Progenitor cell of endocrine pancreas (in vitro differentiated cells): ENCODE data around the gene PDE4A. TPM values are rescaled to one million over a fixed set of nuclear protein-coding genes. Genes with fewer than 3 reads are reported as not detected.
"Not testable (repeated sequence)": the region's sequence is repeated elsewhere in the genome, so short reads cannot be mapped to it uniquely, and the experiment has no call there.

ENCODE experiments used
- DNase-seq: peaks from one replicate; pipeline ENCODE4 v3.0.0; 2021; ENCODE audit warnings: low spot score; ENCODE audit not compliant: unreplicated experiment
- H3K27ac Mint-ChIP-seq: 2 replicates; pipeline ENCODE4 v1.8.0; 2021; ENCODE audit warnings: mild to moderate bottlenecking, moderate library complexity, mixed read lengths
- H3K27me3 Mint-ChIP-seq: 2 replicates; pipeline ENCODE4 v1.8.0; 2021; ENCODE audit warnings: mixed read lengths
- H3K36me3 Mint-ChIP-seq: 2 replicates; pipeline ENCODE4 v1.8.0; 2022; ENCODE audit warnings: mixed read lengths; ENCODE audit not compliant: insufficient read depth
- H3K4me1 Mint-ChIP-seq: 2 replicates; pipeline ENCODE4 v1.8.0; 2021; ENCODE audit warnings: low read depth, mixed read lengths
- H3K4me3 Mint-ChIP-seq: 2 replicates; pipeline ENCODE4 v1.8.0; 2021; ENCODE audit warnings: low read depth, mild to moderate bottlenecking, moderate library complexity, mixed read lengths
- H3K9me3 Mint-ChIP-seq: 2 replicates; pipeline ENCODE4 v1.8.0; 2021; ENCODE audit warnings: low read depth, mixed read lengths
- total RNA-seq: library from RNA; stranded (reverse); gene quantifications from 2 replicates; pipeline ENCODE4 v1.2.1, GENCODE V29; 2021
- TF ChIP-seq, protein P1 (sequence below): fragments of 200-600 bp; sonication (generic); IDR thresholded peaks from one replicate; pipeline ENCODE4 v1.5.0; 2021; ENCODE audit warnings: antibody characterized with exemption, mild to moderate bottlenecking; ENCODE audit not compliant: unreplicated experiment

The PDE4A gene
- total RNA-seq, 1 donor from 2014 or later: 0.72 TPM

DNA sequence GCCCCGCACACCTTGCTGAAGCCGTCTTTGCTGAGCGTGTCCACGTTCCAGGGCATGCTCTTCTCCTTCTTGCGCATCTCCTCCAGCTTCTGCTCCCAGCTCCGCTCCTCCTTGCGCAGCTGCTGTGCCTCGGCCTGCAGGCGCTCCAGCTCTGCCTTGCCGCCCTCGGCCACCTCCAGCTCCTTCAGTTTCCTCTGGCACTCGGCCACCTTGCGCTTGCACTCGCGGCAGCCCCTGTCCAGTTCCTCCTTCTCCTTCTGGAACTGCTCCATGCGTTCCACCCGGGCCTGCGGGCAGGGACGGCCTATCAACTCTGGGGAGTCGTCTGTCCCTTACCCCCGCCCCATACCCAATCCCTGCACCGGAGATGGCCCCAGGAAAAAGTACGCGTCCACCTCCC lies 24.4 kb upstream of the PDE4A start:
- H3K27ac Mint-ChIP-seq: no peak overlapping the region
- no peak for DNase-seq
- no peak overlapping the region for H3K4me3 Mint-ChIP-seq
- H3K27me3 Mint-ChIP-seq: no peaks in the 10 kb centered on the region
- TF ChIP-seq, protein P1, sequence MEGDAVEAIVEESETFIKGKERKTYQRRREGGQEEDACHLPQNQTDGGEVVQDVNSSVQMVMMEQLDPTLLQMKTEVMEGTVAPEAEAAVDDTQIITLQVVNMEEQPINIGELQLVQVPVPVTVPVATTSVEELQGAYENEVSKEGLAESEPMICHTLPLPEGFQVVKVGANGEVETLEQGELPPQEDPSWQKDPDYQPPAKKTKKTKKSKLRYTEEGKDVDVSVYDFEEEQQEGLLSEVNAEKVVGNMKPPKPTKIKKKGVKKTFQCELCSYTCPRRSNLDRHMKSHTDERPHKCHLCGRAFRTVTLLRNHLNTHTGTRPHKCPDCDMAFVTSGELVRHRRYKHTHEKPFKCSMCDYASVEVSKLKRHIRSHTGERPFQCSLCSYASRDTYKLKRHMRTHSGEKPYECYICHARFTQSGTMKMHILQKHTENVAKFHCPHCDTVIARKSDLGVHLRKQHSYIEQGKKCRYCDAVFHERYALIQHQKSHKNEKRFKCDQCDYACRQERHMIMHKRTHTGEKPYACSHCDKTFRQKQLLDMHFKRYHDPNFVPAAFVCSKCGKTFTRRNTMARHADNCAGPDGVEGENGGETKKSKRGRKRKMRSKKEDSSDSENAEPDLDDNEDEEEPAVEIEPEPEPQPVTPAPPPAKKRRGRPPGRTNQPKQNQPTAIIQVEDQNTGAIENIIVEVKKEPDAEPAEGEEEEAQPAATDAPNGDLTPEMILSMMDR: no peak
- H3K4me1 Mint-ChIP-seq: no peaks in the 10 kb centered on the region
- no peaks in the 10 kb centered on the region for H3K9me3 Mint-ChIP-seq
- peaks cover 14% of the 10 kb centered on the region for H3K36me3 Mint-ChIP-seq

- peaks cover 10% of the 10 kb centered on the region for H3K4me1 Mint-ChIP-seq
- no peak for DNase-seq
- TF ChIP-seq, protein P1: no peak
- H3K36me3 Mint-ChIP-seq: peaks cover 7% of the 10 kb centered on the region
- H3K4me3 Mint-ChIP-seq: no peak overlapping the region
- no peaks in the 10 kb centered on the region for H3K27me3 Mint-ChIP-seq
- peak overlapping the region; percentile 33 for H3K27ac Mint-ChIP-seq
- no peaks in the 10 kb centered on the region for H3K9me3 Mint-ChIP-seq
Measured at GRCh38 chr19:10398819-10399218, 21.5 kb upstream of the PDE4A start.

- H3K36me3 Mint-ChIP-seq, H3K9me3 Mint-ChIP-seq, DNase-seq, H3K27me3 Mint-ChIP-seq, H3K4me3 Mint-ChIP-seq, H3K27ac Mint-ChIP-seq: not testable (repeated sequence)
- peaks cover 10% of the 10 kb centered on the region for H3K4me1 Mint-ChIP-seq
Measured at GRCh38 chr19:10399340-10399739, 21.0 kb upstream of the PDE4A start.

DNA sequence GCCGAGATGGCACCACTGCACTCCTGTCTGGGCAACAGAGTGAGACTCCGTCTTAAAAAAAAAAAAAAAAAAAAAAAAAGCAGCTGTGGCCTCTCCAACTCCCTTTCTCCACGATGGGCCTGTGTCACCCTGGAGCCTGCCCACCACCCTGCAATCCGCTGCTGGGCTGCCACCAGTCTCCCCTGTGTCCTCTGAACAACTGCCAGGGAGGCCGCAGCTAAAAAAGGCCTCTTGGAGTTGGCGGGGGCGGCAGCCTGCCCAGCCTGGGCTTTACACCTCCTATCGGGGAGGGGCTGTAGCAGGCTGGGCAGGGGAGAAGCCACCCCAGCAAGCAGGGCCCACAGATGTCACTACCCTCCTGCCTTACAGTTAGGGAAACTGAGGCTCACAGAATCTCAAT lies 20.5 kb upstream of the PDE4A start:
- Mint-ChIP-seq H3K36me3 (peaks cover 7% of the 10 kb centered on the region), H3K27me3 (no peaks in the 10 kb centered on the region), H3K4me3 (no peak overlapping the region), H3K27ac (no peak overlapping the region), H3K9me3 (no peaks in the 10 kb centered on the region), H3K4me1 (peaks cover 10% of the 10 kb centered on the region)
- DNase-seq: no peak
- TF ChIP-seq, protein P1: no peak

DNA sequence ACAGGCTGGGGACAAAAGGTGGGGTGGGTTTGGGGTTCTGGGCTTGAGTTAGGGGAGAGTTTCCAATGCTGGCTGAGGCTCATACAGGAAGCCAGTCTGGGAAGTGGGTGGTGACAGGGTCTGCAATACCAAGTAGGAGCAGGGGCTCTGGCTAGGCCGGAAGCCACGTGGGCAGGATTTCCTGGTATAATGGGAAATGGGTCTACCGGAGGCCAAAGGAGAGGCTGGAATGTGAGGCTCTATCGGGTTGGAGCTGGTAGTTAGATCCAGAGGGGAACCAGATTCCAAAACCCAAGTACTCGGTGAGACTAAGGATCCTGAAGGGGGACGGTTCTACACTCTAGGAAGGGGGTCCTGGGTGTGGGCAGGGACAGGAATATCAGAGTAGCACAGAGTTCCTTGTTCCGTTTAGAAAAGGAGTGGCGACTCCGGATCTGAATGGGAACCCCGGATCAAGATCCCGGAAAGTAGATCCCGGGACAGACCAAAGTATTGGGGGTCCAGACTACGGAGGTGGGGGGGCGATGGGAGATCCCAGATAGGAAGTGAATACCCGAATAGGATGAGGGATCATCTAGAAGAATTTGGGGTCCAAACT lies 17.8 kb upstream of the PDE4A start:
- peak overlapping the region; percentile 95 for H3K4me3 Mint-ChIP-seq
- peaks cover 22% of the 10 kb centered on the region for H3K27me3 Mint-ChIP-seq
- TF ChIP-seq, protein P1: no peak
- no peaks in the 10 kb centered on the region for H3K9me3 Mint-ChIP-seq
- peak overlapping the region; percentile 98 for H3K27ac Mint-ChIP-seq
- H3K36me3 Mint-ChIP-seq: no peaks in the 10 kb centered on the region
- peaks cover 12% of the 10 kb centered on the region for H3K4me1 Mint-ChIP-seq
- no peak for DNase-seq
